ENCODE results near the gene BBS9. TPM values are rescaled to one million over a fixed set of nuclear protein-coding genes. Genes with fewer than 3 reads are reported as not detected.

Gene BBS9
- total and polyA plus RNA-seq, 2 donors, result 6.9 to 12.1 TPM

- H3K4me1 ChIP-seq (ENCODE audit: control insufficient read depth in 2 of 2, insufficient read depth in 2 of 2, low read length in 2 of 2), result no peaks in the 10 kb centered on the region
- no peaks in the 10 kb centered on the region for H3K9me3 ChIP-seq (ENCODE audit: control insufficient read depth in 2 of 2, insufficient read depth in 1 of 2, low read length in 1 of 2)
- 98% methylated on average over 2 of the region's 2 CpGs for WGBS
- no peak for DNase-seq (ENCODE audit: low read depth in 6 of 9, low spot score in 9 of 9)
- no peak overlapping the region for H3K27ac ChIP-seq (ENCODE audit: low read depth in 1 of 2, low read length in 1 of 2)
- no peaks in the 10 kb centered on the region for H3K27me3 ChIP-seq (ENCODE audit: control insufficient read depth in 2 of 2, insufficient read depth in 1 of 2, low read length in 1 of 2)
- H3K4me3 ChIP-seq (ENCODE audit: low read length in 2 of 2), result no peak overlapping the region
- no peaks in the 10 kb centered on the region for H3K36me3 ChIP-seq (ENCODE audit: control insufficient read depth in 2 of 2, insufficient read depth in 2 of 2, low read length in 1 of 2)
These were observed 228.5 kb downstream of the BBS9 start for GRCh38 chr7:33357846-33358245.

DNA sequence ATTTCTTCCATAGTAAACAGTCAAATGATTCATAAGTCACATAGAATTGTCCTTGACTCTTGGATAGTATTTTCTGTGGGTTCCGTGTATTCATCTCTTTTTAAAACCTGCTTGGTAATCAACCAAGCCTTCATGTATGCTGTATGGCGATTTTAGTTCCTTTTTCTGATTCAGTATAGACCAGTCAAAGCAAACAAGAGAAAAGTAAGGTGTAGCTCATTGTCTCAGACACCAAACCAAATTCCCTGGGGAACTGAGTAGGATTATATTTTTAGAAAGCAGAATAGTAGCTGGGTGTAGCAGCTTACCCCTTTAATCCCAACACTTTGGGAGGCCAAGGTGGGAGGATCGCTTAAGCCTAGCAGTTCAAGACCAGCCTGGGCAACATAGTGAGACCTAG, 240.5 kb downstream of the BBS9 start:
- H3K27ac ChIP-seq (ENCODE audit: low read depth in 1 of 2, low read length in 1 of 2), result no peak overlapping the region
- no peak for DNase-seq (ENCODE audit: low read depth in 6 of 9, low spot score in 9 of 9)
- H3K27me3 ChIP-seq (ENCODE audit: control insufficient read depth in 2 of 2, insufficient read depth in 1 of 2, low read length in 1 of 2), result no peaks in the 10 kb centered on the region
- H3K4me1 ChIP-seq (ENCODE audit: control insufficient read depth in 2 of 2, insufficient read depth in 2 of 2, low read length in 2 of 2), result no peaks in the 10 kb centered on the region
- H3K36me3 ChIP-seq (ENCODE audit: control insufficient read depth in 2 of 2, insufficient read depth in 2 of 2, low read length in 1 of 2), result no peaks in the 10 kb centered on the region
- H3K4me3 ChIP-seq (ENCODE audit: low read length in 2 of 2), result no peak overlapping the region
- H3K9me3 ChIP-seq (ENCODE audit: control insufficient read depth in 2 of 2, insufficient read depth in 1 of 2, low read length in 1 of 2), result no peaks in the 10 kb centered on the region
- 96% methylated on average over 3 of the region's 3 CpGs for WGBS

GRCh38 chr7:33373195-33373594, 243.8 kb downstream of the BBS9 start:
- WGBS, result 99% methylated on average over 3 of the region's 3 CpGs
- Histone ChIP-seq H3K36me3 (ENCODE audit: control insufficient read depth in 2 of 2, insufficient read depth in 2 of 2, low read length in 1 of 2) (no peaks in the 10 kb centered on the region), H3K27ac (ENCODE audit: low read depth in 1 of 2, low read length in 1 of 2) (no peak overlapping the region), H3K27me3 (ENCODE audit: control insufficient read depth in 2 of 2, insufficient read depth in 1 of 2, low read length in 1 of 2) (no peaks in the 10 kb centered on the region), H3K4me1 (ENCODE audit: control insufficient read depth in 2 of 2, insufficient read depth in 2 of 2, low read length in 2 of 2) (no peaks in the 10 kb centered on the region), H3K4me3 (ENCODE audit: low read length in 2 of 2) (no peak overlapping the region), H3K9me3 (ENCODE audit: control insufficient read depth in 2 of 2, insufficient read depth in 1 of 2, low read length in 1 of 2) (no peaks in the 10 kb centered on the region)
- DNase-seq (ENCODE audit: low read depth in 6 of 9, low spot score in 9 of 9), result no peak

- no peak overlapping the region for H3K27ac ChIP-seq (ENCODE audit: low read depth in 1 of 2, low read length in 1 of 2)
- H3K36me3 ChIP-seq (ENCODE audit: control insufficient read depth in 2 of 2, insufficient read depth in 2 of 2, low read length in 1 of 2), result peaks cover 0 to 6% of the 10 kb centered on the region in 2 donors
- no peak for DNase-seq (ENCODE audit: low read depth in 6 of 9, low spot score in 9 of 9)
- peaks cover 0 to 2% of the 10 kb centered on the region in 2 donors for H3K4me1 ChIP-seq (ENCODE audit: control insufficient read depth in 2 of 2, insufficient read depth in 2 of 2, low read length in 2 of 2)
- 97% methylated on average over 4 of the region's 4 CpGs for WGBS
- no peak overlapping the region for H3K4me3 ChIP-seq (ENCODE audit: low read length in 2 of 2)
- no peaks in the 10 kb centered on the region for H3K27me3 ChIP-seq (ENCODE audit: control insufficient read depth in 2 of 2, insufficient read depth in 1 of 2, low read length in 1 of 2)
- no peaks in the 10 kb centered on the region for H3K9me3 ChIP-seq (ENCODE audit: control insufficient read depth in 2 of 2, insufficient read depth in 1 of 2, low read length in 1 of 2)
These were observed 250.6 kb downstream of the BBS9 start for GRCh38 chr7:33379891-33380525.

DNA sequence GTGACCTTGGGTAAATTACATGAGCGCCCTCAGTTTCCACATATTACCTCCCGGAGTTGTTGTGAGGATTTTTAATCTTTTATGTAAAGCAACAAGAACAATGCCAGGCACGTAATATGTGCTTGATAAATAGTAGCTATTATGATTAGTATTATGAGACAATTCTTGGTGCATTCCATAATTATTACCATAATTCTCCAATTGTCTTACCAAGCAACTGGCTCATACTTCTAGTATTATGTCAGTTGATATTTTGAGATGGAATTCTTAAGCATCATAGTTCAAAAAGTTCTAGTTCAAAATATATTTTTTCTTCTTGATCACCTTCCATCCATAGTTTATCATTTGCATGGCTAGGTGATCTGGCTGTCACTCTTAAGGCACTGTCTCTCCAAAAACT, 259.0 kb downstream of the BBS9 start:
- no peak for DNase-seq (ENCODE audit: low read depth in 6 of 9, low spot score in 9 of 9)
- H3K27ac ChIP-seq (ENCODE audit: low read depth in 1 of 2, low read length in 1 of 2), result no peak overlapping the region
- H3K27me3 ChIP-seq (ENCODE audit: control insufficient read depth in 2 of 2, insufficient read depth in 1 of 2, low read length in 1 of 2), result no peaks in the 10 kb centered on the region
- H3K4me3 ChIP-seq (ENCODE audit: low read length in 2 of 2), result no peak overlapping the region
- no peaks in the 10 kb centered on the region for H3K4me1 ChIP-seq (ENCODE audit: control insufficient read depth in 2 of 2, insufficient read depth in 2 of 2, low read length in 2 of 2)
- no peaks in the 10 kb centered on the region for H3K9me3 ChIP-seq (ENCODE audit: control insufficient read depth in 2 of 2, insufficient read depth in 1 of 2, low read length in 1 of 2)
- WGBS, result 98% methylated on average over 3 of the region's 3 CpGs
- H3K36me3 ChIP-seq (ENCODE audit: control insufficient read depth in 2 of 2, insufficient read depth in 2 of 2, low read length in 1 of 2), result no peaks in the 10 kb centered on the region

DNA sequence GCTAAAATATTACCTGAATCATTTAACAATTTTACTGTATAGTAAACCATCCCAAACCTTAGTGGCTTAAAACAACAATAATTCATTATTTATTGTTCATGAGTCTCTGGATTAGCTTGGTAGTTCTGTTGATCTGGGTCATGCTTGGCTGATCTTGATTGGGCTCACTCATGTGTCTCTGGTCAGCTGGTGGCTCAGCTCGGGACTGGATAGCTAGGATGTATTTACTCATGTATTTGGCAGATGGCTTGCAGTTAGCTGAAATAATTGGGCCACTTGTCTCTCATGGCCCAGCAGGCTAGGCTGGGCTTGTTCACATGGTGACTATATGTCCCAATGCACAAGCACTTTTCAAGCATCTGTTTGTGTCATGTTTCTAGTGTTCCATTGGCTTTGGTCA, 262.8 kb downstream of the BBS9 start:
- no peaks in the 10 kb centered on the region for H3K36me3 ChIP-seq (ENCODE audit: control insufficient read depth in 2 of 2, insufficient read depth in 2 of 2, low read length in 1 of 2)
- no peak overlapping the region for H3K4me3 ChIP-seq (ENCODE audit: low read length in 2 of 2)
- H3K27ac ChIP-seq (ENCODE audit: low read depth in 1 of 2, low read length in 1 of 2), result no peak overlapping the region
- no peaks in the 10 kb centered on the region for H3K9me3 ChIP-seq (ENCODE audit: control insufficient read depth in 2 of 2, insufficient read depth in 1 of 2, low read length in 1 of 2)
- no peak for DNase-seq (ENCODE audit: low read depth in 6 of 9, low spot score in 9 of 9)
- no peaks in the 10 kb centered on the region for H3K27me3 ChIP-seq (ENCODE audit: control insufficient read depth in 2 of 2, insufficient read depth in 1 of 2, low read length in 1 of 2)
- H3K4me1 ChIP-seq (ENCODE audit: control insufficient read depth in 2 of 2, insufficient read depth in 2 of 2, low read length in 2 of 2), result no peaks in the 10 kb centered on the region
- 93% methylated on average over 1 of the region's 1 CpG for WGBS

DNA sequence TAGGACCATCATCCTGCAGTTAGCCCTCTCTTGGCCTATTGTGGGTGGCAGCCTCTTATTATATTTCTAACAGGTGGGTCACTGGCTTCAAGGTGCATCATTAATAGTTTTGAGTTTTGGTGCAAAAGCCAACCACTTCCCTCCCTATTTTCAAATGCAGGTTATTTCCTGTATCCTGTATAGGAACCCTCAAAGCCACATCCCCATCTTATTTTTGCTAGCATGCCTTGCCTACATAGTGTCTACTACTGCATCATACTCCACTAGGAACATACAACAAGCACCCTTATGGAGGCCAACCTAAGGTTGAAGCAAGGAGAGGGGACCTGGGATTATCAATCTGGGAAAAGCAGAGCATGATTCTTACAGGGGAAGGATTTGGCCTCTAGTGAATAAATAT, 264.4 kb downstream of the BBS9 start:
- H3K9me3 ChIP-seq (ENCODE audit: control insufficient read depth in 2 of 2, insufficient read depth in 1 of 2, low read length in 1 of 2), result no peaks in the 10 kb centered on the region
- H3K27ac ChIP-seq (ENCODE audit: low read depth in 1 of 2, low read length in 1 of 2), result no peak overlapping the region
- no peaks in the 10 kb centered on the region for H3K27me3 ChIP-seq (ENCODE audit: control insufficient read depth in 2 of 2, insufficient read depth in 1 of 2, low read length in 1 of 2)
- DNase-seq (ENCODE audit: low read depth in 6 of 9, low spot score in 9 of 9), result no peak
- H3K4me3 ChIP-seq (ENCODE audit: low read length in 2 of 2), result no peak overlapping the region
- H3K36me3 ChIP-seq (ENCODE audit: control insufficient read depth in 2 of 2, insufficient read depth in 2 of 2, low read length in 1 of 2), result no peaks in the 10 kb centered on the region
- H3K4me1 ChIP-seq (ENCODE audit: control insufficient read depth in 2 of 2, insufficient read depth in 2 of 2, low read length in 2 of 2), result no peaks in the 10 kb centered on the region

DNA sequence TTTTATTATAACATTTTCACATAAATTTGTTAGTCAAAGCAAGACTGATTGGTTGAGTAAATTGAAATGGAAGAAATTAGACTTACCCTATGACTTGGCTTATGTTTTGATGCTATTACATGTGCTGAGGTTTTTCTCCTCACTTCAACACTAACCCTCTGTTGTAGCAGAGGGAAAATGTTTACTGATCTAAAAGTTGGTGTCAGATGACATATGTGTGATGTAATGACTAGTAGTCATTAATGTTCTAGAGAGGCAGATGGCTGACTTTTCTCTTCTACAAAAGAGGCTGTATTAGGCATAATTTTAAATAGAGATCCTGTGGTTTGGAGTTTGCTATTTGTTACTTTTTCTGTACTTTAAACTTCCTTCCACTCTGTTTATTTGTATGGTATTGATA, 266.0 kb downstream of the BBS9 start:
- no peak for DNase-seq (ENCODE audit: low read depth in 6 of 9, low spot score in 9 of 9)
- H3K9me3 ChIP-seq (ENCODE audit: control insufficient read depth in 2 of 2, insufficient read depth in 1 of 2, low read length in 1 of 2), result no peaks in the 10 kb centered on the region
- no peak overlapping the region for H3K4me3 ChIP-seq (ENCODE audit: low read length in 2 of 2)
- no peaks in the 10 kb centered on the region for H3K27me3 ChIP-seq (ENCODE audit: control insufficient read depth in 2 of 2, insufficient read depth in 1 of 2, low read length in 1 of 2)
- H3K4me1 ChIP-seq (ENCODE audit: control insufficient read depth in 2 of 2, insufficient read depth in 2 of 2, low read length in 2 of 2), result no peaks in the 10 kb centered on the region
- no peak overlapping the region for H3K27ac ChIP-seq (ENCODE audit: low read depth in 1 of 2, low read length in 1 of 2)
- H3K36me3 ChIP-seq (ENCODE audit: control insufficient read depth in 2 of 2, insufficient read depth in 2 of 2, low read length in 1 of 2), result no peaks in the 10 kb centered on the region

DNA sequence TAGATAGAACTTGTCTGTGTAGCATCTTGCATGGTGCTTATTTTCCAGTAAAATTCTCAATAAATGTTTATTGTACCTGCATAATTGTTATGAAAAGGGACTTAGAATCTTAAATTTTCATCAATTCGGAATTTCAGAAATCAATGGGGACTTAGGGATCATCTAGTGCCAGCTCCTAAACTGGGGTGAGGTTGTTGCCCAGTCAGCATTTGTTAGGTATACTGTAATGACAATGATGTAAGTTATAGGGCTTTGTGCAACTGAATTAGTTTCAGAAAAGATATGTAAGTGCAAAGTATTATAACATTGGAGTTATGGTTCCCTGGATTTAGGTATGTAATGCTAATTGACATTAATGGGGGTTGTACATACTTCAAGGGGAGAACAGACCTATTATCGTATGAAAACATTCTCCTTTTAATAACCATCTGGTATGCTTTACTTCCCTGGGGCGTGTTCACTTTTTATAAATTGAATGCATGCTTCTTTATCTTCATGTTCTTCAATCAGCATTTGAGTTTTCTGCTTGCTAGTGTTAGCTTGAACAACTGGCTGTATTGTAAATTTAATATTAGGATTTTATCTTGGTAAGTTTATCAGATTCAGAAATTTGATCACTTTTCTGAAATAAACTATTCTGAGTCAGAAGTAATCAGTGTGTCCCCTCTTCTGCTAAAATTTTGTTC, 270.3 kb downstream of the BBS9 start:
- H3K4me1 ChIP-seq (ENCODE audit: control insufficient read depth in 2 of 2, insufficient read depth in 2 of 2, low read length in 2 of 2), result no peaks in the 10 kb centered on the region
- H3K27ac ChIP-seq (ENCODE audit: low read depth in 1 of 2, low read length in 1 of 2), result no peak overlapping the region
- DNase-seq (ENCODE audit: low read depth in 6 of 9, low spot score in 9 of 9), result no peak
- no peaks in the 10 kb centered on the region for H3K9me3 ChIP-seq (ENCODE audit: control insufficient read depth in 2 of 2, insufficient read depth in 1 of 2, low read length in 1 of 2)
- 96% methylated on average over 3 of the region's 3 CpGs for WGBS
- H3K36me3 ChIP-seq (ENCODE audit: control insufficient read depth in 2 of 2, insufficient read depth in 2 of 2, low read length in 1 of 2), result no peaks in the 10 kb centered on the region
- H3K27me3 ChIP-seq (ENCODE audit: control insufficient read depth in 2 of 2, insufficient read depth in 1 of 2, low read length in 1 of 2), result no peaks in the 10 kb centered on the region
- no peak overlapping the region for H3K4me3 ChIP-seq (ENCODE audit: low read length in 2 of 2)

Measured in thymus (tissue), 11 donors.